Activated T-helper 17 cell treated with anti-CD3 and anti-CD28 coated beads, Interleukin-2, amount 50 U/mL, for 72 hours (primary cell): ENCODE results near the gene RALY. TPM values are rescaled to one million over a fixed set of nuclear protein-coding genes. Genes with fewer than 3 reads are reported as not detected.
A peak's percentile ranks its signal among the peaks of the same experiment; 100 is the strongest.

Source experiments
- ATAC-seq: fragments of 150-1000 bp; cut with Tn5 transposase; replicated peaks from 2 replicates; pipeline ENCODE4 v1.10.0; 2021; ENCODE audit warnings: mild to moderate bottlenecking, moderate library complexity
- H3K27ac Mint-ChIP-seq: one replicate; pipeline ENCODE4 v1.8.0; 2022; ENCODE audit warnings: mixed read lengths
- H3K27me3 Mint-ChIP-seq: one replicate; pipeline ENCODE4 v1.8.0; 2022; ENCODE audit warnings: mixed read lengths
- H3K36me3 Mint-ChIP-seq: one replicate; pipeline ENCODE4 v1.8.0; 2022; ENCODE audit warnings: low read depth, mild to moderate bottlenecking, mixed read lengths
- H3K4me1 Mint-ChIP-seq: one replicate; pipeline ENCODE4 v1.8.0; 2022; ENCODE audit warnings: mixed read lengths
- H3K4me3 Mint-ChIP-seq: one replicate; pipeline ENCODE4 v1.8.0; 2022; ENCODE audit warnings: mild to moderate bottlenecking, mixed read lengths
- H3K9me3 Mint-ChIP-seq: one replicate; pipeline ENCODE4 v1.8.0; 2022; ENCODE audit warnings: mixed read lengths
- total RNA-seq, 2 donors: library from RNA; stranded (reverse); gene quantifications; one replicate each; pipeline ENCODE4 v1.2.3, GENCODE V29; 2022

Gene RALY
- total RNA-seq, 2 donors from 2014 or later, result 112 to 142 TPM

DNA sequence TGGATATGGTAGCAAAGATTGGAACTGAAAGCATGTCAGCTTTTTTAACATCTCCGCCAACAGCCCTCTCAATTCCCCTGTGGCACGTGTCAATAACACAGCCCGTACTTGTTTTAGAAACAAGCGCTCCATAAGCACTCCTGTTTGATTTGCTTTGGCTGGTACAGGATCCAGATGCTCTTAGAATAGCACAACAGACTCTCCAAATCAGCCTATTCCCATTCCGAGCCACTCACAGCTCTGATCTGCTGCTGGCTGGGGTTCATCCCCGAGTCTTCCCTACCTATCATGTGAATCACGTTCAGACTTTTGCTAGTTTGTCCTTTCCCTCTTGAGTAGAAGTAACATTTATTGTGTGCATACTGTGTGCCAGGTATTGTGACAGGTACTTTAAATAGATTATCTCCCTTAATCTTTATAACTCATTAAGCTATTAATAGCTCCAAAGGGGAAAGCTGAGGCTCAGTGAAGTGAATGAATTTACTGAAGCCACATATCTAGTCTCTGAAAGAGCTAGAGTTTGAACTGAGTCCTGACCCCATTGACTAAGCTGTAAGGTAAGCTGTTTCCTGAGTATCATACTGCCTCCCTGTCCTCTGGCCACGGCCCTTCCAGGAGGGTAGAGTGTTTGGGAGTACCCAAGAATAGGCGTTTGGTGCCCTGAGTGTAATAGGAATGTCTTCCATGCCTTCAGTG, 46.7 kb downstream of the RALY start:
- Mint-ChIP-seq H3K27ac (peak overlapping the region; percentile 31), H3K9me3 (no peaks in the 10 kb centered on the region), H3K27me3 (no peaks in the 10 kb centered on the region), H3K4me1 (peaks cover 69% of the 10 kb centered on the region), H3K36me3 (peaks cover 29% of the 10 kb centered on the region), H3K4me3 (no peak overlapping the region)
- no peak for ATAC-seq

DNA sequence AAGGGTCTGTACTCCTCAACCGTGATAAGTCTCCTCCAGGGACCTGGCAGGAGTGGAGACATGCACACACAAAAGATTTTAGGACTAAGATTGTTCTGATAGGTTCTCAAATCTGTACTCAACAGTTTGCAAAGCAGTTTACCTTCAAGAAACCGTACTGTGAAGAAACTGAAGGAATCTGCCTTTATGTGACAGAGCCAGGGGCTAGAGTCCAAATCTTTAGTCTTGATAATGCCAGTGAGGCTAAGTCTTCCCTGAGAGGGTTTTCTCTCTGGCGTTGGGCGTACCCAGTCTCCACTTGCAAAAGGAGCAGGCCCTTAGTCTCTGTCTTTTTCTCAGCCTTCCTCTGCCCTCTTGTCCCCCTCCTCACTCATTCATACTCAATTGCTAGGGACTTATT, 47.5 kb downstream of the RALY start:
- H3K4me1 Mint-ChIP-seq, result peaks cover 70% of the 10 kb centered on the region
- no peaks in the 10 kb centered on the region for H3K9me3 Mint-ChIP-seq
- H3K36me3 Mint-ChIP-seq, result peaks cover 35% of the 10 kb centered on the region
- peak overlapping the region; percentile 31 for H3K27ac Mint-ChIP-seq
- no peak for ATAC-seq
- H3K4me3 Mint-ChIP-seq, result no peak overlapping the region
- H3K27me3 Mint-ChIP-seq, result no peaks in the 10 kb centered on the region

DNA sequence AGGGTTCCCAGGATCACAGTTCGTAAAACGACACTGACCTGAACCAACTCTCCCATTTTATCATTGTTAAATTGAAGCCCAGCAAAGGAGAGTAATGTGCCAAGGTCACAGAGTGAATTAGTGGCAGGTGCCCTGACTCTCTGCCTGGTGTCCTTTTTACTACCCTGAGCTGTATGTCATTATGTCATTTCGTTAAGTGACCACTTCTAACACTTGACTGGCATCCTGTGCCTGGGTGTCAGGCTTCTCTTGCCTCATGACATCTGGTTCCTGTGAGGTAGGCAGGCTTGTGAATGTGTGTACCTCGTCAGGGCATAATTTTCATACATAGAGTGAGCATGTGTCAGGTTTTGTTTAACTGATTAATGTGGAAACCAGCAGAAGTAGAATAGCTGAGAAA, 48.6 kb downstream of the RALY start:
- no peaks in the 10 kb centered on the region for H3K27me3 Mint-ChIP-seq
- H3K4me3 Mint-ChIP-seq, result no peak overlapping the region
- no peaks in the 10 kb centered on the region for H3K9me3 Mint-ChIP-seq
- peak overlapping the region; percentile 7 for H3K27ac Mint-ChIP-seq
- H3K36me3 Mint-ChIP-seq, result peaks cover 41% of the 10 kb centered on the region
- ATAC-seq, result no peak
- peaks cover 63% of the 10 kb centered on the region for H3K4me1 Mint-ChIP-seq

DNA sequence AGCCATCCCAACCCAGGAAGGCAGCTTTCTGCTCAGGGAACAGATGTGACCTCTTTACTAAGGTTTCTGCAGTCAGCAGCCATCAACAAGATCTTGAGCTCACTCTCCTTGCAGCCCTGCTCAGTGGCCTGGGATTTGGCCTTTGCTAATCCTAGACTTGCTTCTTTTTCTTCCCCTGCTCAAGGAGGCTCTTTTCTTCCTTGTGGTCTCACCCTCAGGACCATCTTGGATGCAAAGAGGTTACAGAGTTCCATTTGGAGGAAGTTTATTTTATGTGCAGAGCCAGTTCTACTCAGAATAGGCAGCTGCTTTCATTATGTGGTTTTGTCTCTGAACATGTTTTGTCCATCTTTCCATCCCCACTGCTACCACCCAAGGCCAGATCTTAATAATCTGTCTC, 49.3 kb downstream of the RALY start:
- Mint-ChIP-seq H3K27me3 (no peaks in the 10 kb centered on the region), H3K36me3 (peaks cover 43% of the 10 kb centered on the region), H3K4me3 (no peak overlapping the region), H3K9me3 (no peaks in the 10 kb centered on the region), H3K27ac (peak overlapping the region; percentile 7), H3K4me1 (peaks cover 59% of the 10 kb centered on the region)
- ATAC-seq, result no peak

DNA sequence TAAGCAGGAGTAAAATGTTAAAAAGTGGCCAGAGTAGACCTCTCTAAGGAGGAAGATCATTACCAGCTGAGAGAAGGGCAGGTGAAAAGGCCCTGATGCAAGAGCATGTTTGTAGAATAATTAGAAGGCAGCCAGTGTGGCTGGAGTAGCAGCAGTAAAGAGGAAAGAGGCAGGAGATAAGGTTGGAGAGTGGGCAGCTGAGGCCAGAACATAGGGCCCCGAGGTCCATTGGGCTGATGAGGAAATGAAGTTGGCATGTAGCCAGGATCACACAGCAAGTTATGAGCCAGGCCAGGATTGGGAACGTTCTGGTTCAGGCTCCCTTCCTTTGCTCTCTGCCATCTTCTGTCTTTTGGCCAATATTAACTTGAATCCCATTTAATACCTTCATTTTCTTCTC, 51.6 kb downstream of the RALY start:
- no peak for ATAC-seq
- Mint-ChIP-seq H3K27me3 (no peaks in the 10 kb centered on the region), H3K27ac (peak overlapping the region; percentile 13), H3K4me3 (no peak overlapping the region), H3K36me3 (peaks cover 43% of the 10 kb centered on the region), H3K4me1 (peaks cover 68% of the 10 kb centered on the region), H3K9me3 (no peaks in the 10 kb centered on the region)

DNA sequence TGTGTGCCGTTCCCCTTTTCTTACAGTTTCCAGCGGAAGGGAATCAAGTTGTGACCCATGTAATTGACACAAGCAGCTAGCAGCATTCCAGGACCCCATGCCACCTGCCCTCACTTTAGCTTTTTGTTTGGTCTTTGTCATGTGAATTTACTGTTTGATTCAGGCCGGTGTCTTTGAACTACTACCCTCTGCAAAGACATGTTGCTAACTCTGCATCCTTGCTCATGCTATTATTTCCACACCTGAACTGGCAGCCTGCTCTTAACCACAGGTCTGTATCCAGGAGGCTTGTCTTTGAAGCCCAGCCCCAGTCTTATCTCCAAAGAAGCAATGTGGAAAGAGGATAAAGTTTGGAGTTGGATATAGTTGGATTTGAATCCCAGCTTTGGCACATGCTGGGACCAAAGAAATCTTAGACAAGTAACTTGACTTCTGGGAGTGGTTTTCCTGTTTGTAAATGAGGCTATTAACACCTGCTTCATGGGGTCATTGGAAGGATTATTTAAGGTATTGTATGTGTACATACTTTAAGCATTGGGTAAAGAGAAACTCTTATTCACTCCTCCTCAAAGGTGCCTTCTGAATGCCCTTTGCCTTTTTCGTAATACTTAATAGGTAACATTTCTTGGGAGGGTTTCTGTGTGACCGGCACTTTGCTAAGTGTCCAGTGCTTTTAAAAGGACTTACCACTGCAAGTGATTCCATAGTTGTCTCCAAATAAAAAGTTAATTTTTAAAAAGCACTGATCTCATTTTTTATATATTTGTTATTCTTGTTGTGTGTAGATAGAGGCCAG, 52.4 kb downstream of the RALY start:
- Mint-ChIP-seq H3K4me1 (peaks cover 60% of the 10 kb centered on the region), H3K27ac (peak overlapping the region; percentile 13), H3K4me3 (no peak overlapping the region), H3K27me3 (no peaks in the 10 kb centered on the region), H3K36me3 (peaks cover 43% of the 10 kb centered on the region), H3K9me3 (no peaks in the 10 kb centered on the region)
- no peak for ATAC-seq

DNA sequence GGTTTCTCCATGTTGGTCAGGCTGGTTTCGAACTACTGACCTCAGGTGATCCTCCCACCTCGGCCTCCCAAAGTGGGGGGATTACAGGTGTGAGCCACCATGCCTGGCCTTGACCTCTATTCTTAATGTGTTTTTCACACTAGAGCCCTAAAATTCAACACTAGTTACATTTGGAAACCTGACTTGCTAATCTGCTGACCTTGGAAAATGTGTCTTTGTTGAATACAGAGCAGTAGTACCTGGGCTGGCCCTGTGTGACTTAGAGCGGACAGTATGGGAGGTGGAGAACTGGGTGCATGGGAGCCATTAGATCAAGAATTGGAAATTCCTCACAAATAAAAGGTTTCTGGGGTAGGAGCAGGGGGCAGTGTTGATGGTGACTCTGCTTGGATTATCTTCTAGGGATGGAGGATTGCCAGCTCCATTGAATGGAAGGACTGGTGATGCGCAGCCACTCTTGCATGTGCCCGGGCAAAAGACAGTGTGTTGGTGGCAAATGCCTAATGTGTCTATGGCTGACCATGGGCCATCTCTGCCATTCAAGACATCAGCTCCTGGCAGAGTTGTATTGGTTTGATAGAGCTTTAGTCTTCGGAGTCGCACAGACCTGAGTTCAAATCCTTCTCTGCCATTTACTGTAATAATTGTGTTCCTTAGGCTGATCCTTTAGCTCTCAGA, 53.4 kb downstream of the RALY start:
- Mint-ChIP-seq H3K9me3 (no peaks in the 10 kb centered on the region), H3K27ac (peak overlapping the region; percentile 49), H3K27me3 (no peaks in the 10 kb centered on the region), H3K4me1 (peaks cover 51% of the 10 kb centered on the region), H3K4me3 (no peak overlapping the region), H3K36me3 (peaks cover 39% of the 10 kb centered on the region)
- no peak for ATAC-seq

DNA sequence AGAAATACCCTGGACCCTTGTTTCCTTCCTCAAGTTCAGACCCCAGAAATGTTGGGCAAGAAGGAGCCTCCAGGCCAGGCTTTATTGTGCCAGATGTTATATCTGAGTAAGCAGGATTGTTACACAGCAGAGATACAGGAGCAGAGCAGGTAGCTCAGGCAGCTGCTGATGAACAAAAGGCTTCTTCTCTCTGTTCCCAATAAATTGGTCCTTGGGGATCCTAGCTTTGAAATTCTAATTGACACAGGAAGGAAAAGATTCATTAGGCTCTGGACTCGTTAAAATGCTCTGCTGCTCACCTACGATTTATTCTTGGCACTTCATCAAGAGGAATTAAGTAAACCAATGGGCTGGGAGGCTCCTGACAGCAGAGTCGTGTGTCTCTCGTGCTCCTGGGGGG, 54.2 kb downstream of the RALY start:
- Mint-ChIP-seq H3K27ac (no peak overlapping the region), H3K4me1 (peaks cover 43% of the 10 kb centered on the region), H3K9me3 (no peaks in the 10 kb centered on the region), H3K27me3 (no peaks in the 10 kb centered on the region), H3K36me3 (peaks cover 36% of the 10 kb centered on the region), H3K4me3 (no peak overlapping the region)
- ATAC-seq, result no peak

DNA sequence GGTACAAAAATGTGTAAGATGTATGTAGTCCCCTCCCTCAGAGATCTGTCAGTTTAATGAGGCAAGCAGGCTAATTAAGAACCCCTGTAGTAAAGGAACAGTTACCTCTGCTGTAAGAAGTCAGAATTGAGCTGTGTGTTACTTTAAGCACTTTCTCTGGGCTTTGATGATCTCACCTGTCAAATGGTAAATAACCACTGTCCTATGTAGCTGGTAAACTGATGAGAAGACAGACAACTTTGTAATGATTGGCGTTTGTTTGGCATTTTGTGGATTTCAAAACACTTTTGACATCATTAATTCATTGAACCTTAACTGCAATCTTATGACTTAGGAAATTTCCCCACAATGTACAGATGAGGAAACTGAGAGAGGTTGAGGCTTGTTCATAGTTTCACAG, 55.7 kb downstream of the RALY start:
- Mint-ChIP-seq H3K4me3 (no peak overlapping the region), H3K27ac (peak overlapping the region; percentile 58), H3K27me3 (no peaks in the 10 kb centered on the region), H3K9me3 (no peaks in the 10 kb centered on the region), H3K4me1 (peaks cover 40% of the 10 kb centered on the region), H3K36me3 (peaks cover 21% of the 10 kb centered on the region)
- ATAC-seq, result peak; percentile 40

DNA sequence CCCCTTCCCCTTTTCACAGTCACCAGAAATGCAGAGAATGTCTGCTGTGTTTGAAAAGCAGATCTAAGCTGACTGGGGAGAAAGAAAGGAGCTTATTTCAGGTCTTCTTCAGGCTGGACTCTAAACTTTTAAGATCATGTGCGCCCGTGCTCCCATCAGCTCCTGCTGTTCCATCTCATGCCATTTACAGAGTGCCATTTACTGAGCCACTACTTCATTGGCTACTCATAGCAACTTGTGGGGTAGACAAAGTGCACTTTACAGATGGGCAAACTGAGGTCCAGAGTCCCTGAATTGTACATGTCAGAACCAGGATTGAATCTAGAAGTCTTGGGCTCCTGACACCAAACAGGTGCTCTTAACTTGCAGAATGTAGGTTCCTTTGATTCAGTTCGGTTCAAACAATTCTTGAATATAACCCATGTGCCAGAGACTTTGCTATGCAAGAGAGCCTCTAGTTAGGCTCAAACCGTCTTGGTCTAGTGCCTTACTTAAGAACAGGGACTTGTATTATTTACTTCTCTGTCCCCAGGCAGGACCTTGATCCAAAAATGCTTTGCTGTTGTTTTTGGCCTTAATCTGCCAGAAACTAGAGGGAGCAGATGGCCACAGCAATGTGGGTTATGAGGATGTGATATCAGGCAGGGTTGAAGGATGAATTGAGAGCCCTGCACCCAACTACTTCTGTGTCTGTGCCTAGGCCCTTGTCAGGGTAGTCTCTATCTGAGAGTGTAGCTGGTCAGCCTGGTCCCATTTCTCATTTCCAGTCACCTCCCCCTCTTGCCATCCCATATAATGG, 56.4 kb downstream of the RALY start:
- H3K4me3 Mint-ChIP-seq, result no peak overlapping the region
- no peak for ATAC-seq
- H3K27me3 Mint-ChIP-seq, result no peaks in the 10 kb centered on the region
- H3K27ac Mint-ChIP-seq, result peak overlapping the region; percentile 58
- peaks cover 18% of the 10 kb centered on the region for H3K36me3 Mint-ChIP-seq
- H3K4me1 Mint-ChIP-seq, result peaks cover 43% of the 10 kb centered on the region
- no peaks in the 10 kb centered on the region for H3K9me3 Mint-ChIP-seq

DNA sequence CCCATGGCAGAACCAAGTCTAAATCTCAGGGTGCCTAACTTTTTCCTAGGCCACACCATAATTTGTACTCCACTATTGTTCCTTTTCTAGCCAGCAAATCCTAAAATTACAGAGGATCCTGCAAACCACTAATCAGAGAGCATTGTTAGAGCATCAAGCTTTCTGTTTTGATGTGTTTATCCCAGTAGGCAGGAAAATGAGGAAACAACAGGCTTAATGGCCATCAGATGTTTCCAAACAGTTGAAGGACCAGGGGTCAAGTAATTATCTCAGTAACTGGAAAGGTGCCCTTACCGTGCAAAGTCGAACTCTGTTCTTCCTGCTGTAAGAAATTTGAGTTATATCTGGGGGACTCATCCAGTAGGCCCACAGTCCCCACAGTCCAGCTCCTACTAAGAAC, 58.7 kb downstream of the RALY start:
- Mint-ChIP-seq H3K4me1 (peaks cover 45% of the 10 kb centered on the region), H3K27ac (peak overlapping the region; percentile 26), H3K4me3 (no peak overlapping the region), H3K27me3 (no peaks in the 10 kb centered on the region), H3K36me3 (peaks cover under 1% of the 10 kb centered on the region), H3K9me3 (no peaks in the 10 kb centered on the region)
- ATAC-seq, result no peak

DNA sequence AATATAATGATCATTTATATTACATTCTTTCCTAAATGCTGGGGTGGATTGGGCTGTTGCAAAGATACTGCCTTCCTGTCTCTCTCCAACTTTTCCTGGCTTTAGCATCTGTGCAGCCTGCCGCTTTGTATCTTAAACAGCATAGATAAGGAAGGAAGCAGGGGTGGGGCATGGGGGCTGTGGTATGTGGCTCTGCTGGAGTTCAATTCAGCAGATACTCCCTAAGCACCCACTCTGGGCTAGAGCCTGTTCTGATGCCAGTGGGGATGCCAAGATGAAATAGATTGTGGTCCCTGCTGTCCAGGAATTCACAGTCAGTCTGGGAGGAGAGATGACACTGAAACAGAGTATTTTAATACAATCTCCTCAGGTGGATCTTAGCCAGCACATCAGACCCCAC, 61.6 kb downstream of the RALY start:
- no peak for ATAC-seq
- Mint-ChIP-seq H3K4me3 (no peak overlapping the region), H3K36me3 (peaks cover 11% of the 10 kb centered on the region), H3K27me3 (no peaks in the 10 kb centered on the region), H3K9me3 (no peaks in the 10 kb centered on the region), H3K4me1 (peaks cover 54% of the 10 kb centered on the region), H3K27ac (peak overlapping the region; percentile 83)

DNA sequence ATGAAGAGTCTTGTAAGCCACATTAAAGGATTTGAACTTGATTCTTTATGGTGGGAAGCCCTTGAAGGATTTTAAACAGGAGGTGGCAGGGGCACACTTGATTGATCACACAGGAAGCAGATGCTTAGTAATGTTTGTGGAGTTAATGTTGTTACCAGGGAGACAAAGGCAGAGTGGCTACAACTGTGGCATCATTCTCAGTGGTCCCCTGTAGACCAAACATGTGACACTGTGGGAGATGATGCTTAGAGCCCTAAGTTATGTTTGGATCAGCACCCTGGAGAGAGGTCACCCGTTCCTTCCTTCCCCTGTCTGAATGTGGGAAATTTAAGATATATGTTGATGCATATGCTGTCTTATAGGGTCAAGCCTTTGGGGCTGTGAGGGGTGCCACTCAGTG, 65.1 kb downstream of the RALY start:
- H3K36me3 Mint-ChIP-seq, result peaks cover 23% of the 10 kb centered on the region
- H3K4me1 Mint-ChIP-seq, result peaks cover 77% of the 10 kb centered on the region
- peak overlapping the region; percentile 39 for H3K27ac Mint-ChIP-seq
- no peaks in the 10 kb centered on the region for H3K9me3 Mint-ChIP-seq
- H3K27me3 Mint-ChIP-seq, result no peaks in the 10 kb centered on the region
- ATAC-seq, result peak; percentile 48
- no peak overlapping the region for H3K4me3 Mint-ChIP-seq

DNA sequence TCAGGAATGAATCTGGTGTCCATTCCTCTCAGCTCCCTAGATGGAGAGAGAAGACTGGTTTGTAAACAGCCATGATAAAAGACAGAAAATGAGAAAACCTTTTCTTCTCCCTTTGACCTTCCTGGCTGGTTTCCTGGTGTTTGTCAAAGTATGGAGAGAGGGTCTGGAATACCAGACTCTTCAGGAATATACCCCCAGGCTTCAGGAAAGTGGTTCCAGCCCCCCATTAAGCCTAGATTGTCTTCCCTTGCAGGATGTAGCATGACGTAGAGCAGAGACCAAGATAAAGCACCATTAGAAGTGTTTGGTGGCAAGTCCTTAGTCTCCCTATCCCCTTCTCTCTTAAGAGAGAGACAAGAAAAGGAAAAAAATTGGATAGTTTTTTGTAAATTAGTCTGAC, 67.3 kb downstream of the RALY start:
- peaks cover 63% of the 10 kb centered on the region for H3K4me1 Mint-ChIP-seq

More for the DNA sequence above, 67.3 kb downstream of the RALY start:
- H3K27me3 Mint-ChIP-seq, result no peaks in the 10 kb centered on the region
- no peaks in the 10 kb centered on the region for H3K9me3 Mint-ChIP-seq
- H3K27ac Mint-ChIP-seq, result peak overlapping the region; percentile 86
- ATAC-seq, result no peak
- H3K36me3 Mint-ChIP-seq, result peaks cover 30% of the 10 kb centered on the region
- no peak overlapping the region for H3K4me3 Mint-ChIP-seq
